Cardiac atrium fibroblast (primary cell): ENCODE measurements around the gene SPTLC1. TPM values are rescaled to one million over a fixed set of nuclear protein-coding genes. Genes with fewer than 3 reads are reported as not detected.

Source experiments
- total RNA-seq: library from RNA; depleted of rRNA; stranded (reverse); fragments of >200 nt; gene quantifications from 2 replicates; pipeline ENCODE4 v1.2.3, GENCODE V29; 2015

The SPTLC1 gene
- total RNA-seq, result 82.5 and 86.8 TPM in 2 replicates

GRCh38 chr9:92115071-92115858 lies at the start of gene SPTLC1:
TSS of gene SPTLC1 (minus strand) at chr9:92115413. CDS start at chr9:92115370, 43 bp downstream.

Other genes starting within 250 kb of the SPTLC1 start
- gene ROR2, start 165.2 kb downstream of the SPTLC1 start, total RNA-seq, result 31.9 and 33.4 TPM in 2 replicates
- gene IARS1, start 178.3 kb upstream of the SPTLC1 start, total RNA-seq, result 164 and 171 TPM in 2 replicates
- gene NOL8, start 209.9 kb upstream of the SPTLC1 start, total RNA-seq, result 22.4 and 28.2 TPM in 2 replicates
- 0.36 and 11.2 TPM in 2 replicates for gene CENPP, start 210.5 kb upstream of the SPTLC1 start, total RNA-seq